CD4-positive, alpha-beta T cell treated with Interleukin-1 beta for 1 hour (primary cell): ENCODE data around the gene NUDT6.

Experiments used
- DNase-seq, 2 donors: peaks; one replicate each; pipeline ENCODE4 v3.0.0-alpha.2; 2020 to 2022

NUDT6 gene

GRCh38 chr4:122912810-122913575 lies 9.4 kb downstream of the NUDT6 start:
- DNase-seq: no peak

DNA sequence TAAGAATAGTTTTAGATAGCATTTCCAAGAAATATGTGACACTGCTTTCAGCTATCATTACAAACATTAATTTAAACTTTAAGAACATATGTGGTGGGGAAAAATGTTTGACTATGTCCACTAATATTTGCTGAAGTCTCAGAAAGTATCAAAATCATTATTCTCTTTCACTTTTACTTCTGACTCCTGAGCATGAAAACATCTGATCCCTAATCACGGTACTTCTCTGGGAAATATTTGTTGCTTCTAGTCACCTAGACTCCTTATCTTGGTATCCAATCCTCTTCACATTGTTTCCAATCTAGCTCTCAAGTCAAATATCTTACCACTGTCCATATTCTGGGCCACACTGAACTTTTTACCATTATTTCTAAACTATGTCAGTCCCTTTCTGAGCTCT lies 10.8 kb downstream of the NUDT6 start:
- DNase-seq: no peak

DNA sequence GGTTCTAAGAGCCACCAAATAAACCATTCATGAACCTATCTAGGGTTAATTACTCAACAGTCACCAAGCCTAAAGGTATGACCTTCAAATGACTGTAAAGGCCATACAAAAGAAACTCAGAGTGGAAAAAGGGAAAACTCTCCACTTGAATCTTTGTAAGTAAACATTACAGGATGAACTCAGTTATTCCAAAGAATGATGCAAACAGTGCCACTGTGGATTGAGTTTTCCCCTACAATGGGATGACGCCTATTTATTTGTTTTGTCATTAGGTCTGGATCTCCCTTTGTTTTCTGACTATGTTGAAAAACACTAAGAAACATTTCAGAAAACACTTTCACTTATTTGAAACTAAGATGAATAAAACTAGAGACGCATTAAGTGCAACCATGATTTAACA lies 12.7 kb downstream of the NUDT6 start:
- no peak for DNase-seq

GRCh38 chr4:122908223-122908622 lies 14.2 kb downstream of the NUDT6 start:
- DNase-seq: no peak

GRCh38 chr4:122906859-122907305 lies 15.5 kb downstream of the NUDT6 start:
- DNase-seq: no peak

GRCh38 chr4:122903766-122904288 lies 18.6 kb downstream of the NUDT6 start:
- DNase-seq: no peak

GRCh38 chr4:122901247-122902010 lies 21.0 kb downstream of the NUDT6 start:
- no peak for DNase-seq

GRCh38 chr4:122900314-122900713 lies 22.1 kb downstream of the NUDT6 start:
- DNase-seq: no peak

DNA sequence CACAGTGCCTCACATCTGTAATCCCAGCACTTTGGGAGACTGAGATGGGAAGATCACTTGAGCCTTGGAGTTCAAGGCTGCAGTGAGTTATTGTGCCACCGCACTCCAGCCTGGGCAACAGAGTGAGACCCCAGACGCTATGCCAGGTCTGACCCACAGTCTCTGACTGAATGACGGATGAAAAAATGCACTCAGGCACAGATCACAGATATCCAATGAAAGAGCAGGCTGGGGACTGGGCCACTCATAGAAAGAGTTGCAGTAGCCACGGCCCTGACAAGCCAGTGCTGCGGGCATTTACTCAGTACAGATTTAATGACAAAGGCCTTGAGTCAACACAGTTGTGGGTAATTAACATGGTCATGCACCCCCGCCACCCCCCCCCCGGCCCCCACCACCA lies 22.7 kb downstream of the NUDT6 start:
- no peak for DNase-seq

DNA sequence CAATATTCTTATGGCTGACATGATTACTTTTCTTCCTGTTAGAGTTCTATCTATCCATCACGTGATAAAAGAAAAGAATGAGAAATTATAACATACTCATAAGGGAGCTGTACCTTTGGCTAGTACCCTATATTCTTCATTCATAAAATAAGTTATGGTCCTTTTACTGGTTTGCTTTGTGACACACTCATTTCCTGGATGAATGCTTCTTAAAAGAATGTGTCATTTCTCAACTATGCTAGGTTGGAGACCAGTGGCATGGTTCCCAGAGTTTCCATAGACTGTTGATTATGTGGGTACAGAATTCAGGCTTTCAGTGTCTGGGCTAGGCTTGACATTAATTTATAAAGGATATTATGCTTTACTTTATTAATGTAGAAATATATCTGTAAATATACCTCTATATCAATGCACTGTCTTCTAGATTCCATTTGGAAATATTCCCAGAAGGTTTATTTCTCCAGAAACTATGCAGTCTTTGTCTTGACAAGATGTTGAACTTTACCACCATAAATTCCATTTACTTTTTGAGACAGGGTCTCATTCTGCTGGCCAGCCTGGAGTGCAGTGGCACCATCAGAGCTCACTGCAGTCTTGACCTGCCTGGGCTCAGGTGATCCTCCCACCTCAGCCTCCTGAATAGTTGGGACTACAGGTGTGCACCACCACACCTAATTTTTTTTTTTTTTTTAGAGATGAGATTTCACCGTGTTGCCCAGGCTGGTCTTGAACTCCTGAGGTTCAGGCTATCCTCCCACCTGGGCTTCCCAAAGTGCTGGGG lies 23.8 kb downstream of the NUDT6 start:
- DNase-seq: no peak

DNA sequence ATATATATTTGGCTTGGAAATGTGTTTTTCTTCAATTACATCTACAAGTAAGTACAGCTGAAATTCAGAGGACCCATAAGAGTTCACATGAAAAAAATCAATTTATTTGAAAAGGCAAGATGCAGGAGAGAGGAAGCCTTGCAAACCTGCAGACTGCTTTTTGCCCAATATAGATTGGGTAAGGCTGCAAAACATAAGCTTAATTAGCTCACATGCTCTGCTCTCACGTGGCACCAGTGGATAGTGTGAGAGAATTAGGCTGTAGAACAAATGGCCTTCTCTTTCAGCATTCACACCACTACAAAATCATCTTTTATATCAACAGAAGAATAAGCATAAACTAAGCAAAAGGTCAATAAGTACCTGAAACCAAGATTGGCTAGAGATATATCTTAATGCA lies 26.1 kb downstream of the NUDT6 start:
- no peak for DNase-seq

DNA sequence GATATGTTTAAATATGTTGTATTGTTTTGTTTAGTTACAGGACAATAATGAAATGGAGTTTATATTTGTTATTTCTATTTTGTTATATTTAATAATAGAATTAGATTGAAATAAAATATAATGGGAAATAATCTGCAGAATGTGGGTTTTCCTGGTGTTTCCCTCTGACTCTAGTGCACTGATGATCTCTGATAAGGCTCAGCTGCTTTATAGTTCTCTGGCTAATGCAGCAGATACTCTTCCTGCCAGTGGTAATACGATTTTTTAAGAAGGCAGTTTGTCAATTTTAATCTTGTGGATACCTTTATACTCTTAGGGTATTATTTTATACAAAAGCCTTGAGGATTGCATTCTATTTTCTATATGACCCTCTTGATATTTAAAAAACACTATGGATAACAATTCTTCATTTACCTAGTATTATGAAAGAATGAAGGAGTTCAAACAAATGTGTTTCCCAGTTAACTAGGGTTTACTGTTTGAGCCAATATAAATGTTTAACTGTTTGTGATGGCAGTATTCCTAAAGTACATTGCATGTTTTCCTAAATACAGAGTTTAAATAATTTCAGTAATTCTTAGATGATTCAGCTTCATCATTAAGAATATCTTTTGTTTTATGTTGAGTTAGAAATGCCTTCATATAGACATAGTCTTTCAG lies 26.9 kb downstream of the NUDT6 start:
- no peak for DNase-seq

DNA sequence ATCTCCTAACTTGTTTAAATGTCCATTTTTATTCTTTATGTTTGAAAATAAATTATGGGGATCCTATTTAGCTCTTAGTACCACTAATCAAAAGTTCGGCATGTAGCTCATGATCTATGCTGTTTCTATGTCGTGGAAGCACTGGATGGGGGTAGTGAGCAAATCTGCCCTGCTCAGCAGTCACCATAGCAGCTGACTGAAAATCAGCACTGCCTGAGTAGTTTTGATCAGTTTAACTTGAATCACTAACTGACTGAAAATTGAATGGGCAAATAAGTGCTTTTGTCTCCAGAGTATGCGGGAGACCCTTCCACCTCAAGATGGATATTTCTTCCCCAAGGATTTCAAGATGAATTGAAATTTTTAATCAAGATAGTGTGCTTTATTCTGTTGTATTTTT lies 27.6 kb downstream of the NUDT6 start:
- no peak for DNase-seq

DNA sequence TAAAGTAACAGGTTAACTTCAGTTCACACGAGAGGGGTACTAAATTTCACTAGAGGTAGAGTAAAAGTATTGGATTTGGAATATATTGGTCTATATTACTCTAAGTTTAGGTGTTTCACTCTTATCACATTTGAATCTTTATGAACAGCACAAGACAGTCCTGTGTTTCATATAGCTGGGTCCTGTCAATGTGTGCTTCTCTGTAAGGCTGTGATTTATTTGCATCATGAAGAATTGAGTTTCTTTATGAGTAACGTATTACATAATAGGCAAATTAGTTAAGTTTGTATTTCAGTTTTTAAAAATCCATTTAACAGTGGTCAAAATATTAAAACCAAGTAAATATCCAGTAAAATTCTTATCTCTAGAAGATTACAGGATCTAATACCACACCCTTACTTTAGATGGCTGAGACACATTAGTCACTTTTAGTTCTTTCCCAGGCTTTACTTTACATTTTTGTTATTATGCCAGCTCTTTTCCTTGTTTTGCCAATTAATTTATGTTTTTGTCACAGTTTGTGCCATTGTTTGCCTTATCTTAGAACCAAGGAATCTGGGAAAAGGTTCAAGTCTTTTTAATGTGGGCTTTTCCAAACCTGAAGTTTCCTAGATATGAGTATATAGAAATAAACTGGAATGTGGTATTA lies 32.1 kb downstream of the NUDT6 start:
- no peak for DNase-seq

- no peak for DNase-seq
Measured at GRCh38 chr4:122889726-122890125, 32.7 kb downstream of the NUDT6 start.

- no peak for DNase-seq
Measured at GRCh38 chr4:122884499-122884898, 37.9 kb downstream of the NUDT6 start.

GRCh38 chr4:122882857-122883735 lies 39.3 kb downstream of the NUDT6 start:
- no peak for DNase-seq

GRCh38 chr4:122879001-122879400 lies 43.4 kb downstream of the NUDT6 start:
- DNase-seq: no peak

DNA sequence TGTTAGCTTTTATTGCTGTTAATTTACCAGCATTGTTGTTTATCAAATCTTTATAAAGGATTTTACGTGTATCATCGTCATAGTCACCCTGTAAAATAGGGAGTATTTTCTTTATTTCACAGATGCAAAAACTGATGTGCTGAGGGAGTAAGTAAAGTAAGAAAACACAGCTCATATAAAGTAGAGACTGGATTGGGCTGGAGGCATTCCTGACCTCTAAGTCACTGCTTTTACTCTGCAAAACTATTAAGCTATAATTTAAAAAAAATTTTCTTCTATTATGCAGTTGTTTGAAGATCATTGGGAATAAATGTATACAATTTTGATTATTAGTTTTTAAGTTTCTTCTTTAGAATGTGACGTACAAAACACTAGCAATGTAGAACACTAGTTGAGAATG lies 45.9 kb downstream of the NUDT6 start:
- DNase-seq: no peak

- no peak for DNase-seq
Measured at GRCh38 chr4:122875949-122876348, 46.4 kb downstream of the NUDT6 start.
